ENCODE measurements around the gene ZNF518A. TPM values are rescaled to one million over a fixed set of nuclear protein-coding genes. Genes with fewer than 3 reads are reported as not detected.

ZNF518A gene
- total RNA-seq, 2 experiments from 2014 or later: 22.0 to 22.7 TPM

Other genes with a start within 250 kb of the ZNF518A start
- gene CC2D2B, start 222.3 kb upstream of the ZNF518A start, total RNA-seq: under 1 TPM in 1 of 2 experiments, not detected in 1; 0.48 TPM
- 1 to 10 TPM; 5.2 to 5.6 TPM for gene CCNJ, start 86.7 kb upstream of the ZNF518A start, total RNA-seq
- under 1 TPM; 0.43 to 0.44 TPM for gene BLNK, start 141.3 kb downstream of the ZNF518A start, total RNA-seq
- not detected for gene DNTT, start 174.1 kb downstream of the ZNF518A start, total RNA-seq
- gene OPALIN, start 228.7 kb downstream of the ZNF518A start, total RNA-seq: not detected

Data from activated naive CD8-positive, alpha-beta T cell treated with anti-CD3 and anti-CD28 coated beads, Interleukin-2, amount 10 ng/mL, durations not matched to agents 7 days and 5 days (primary cell).